ENCODE measurements around the gene LYRM1.
"Not testable (repeated sequence)": the region's sequence is repeated elsewhere in the genome, so short reads cannot be mapped to it uniquely, and the experiment has no call there.

Gene LYRM1

DNA sequence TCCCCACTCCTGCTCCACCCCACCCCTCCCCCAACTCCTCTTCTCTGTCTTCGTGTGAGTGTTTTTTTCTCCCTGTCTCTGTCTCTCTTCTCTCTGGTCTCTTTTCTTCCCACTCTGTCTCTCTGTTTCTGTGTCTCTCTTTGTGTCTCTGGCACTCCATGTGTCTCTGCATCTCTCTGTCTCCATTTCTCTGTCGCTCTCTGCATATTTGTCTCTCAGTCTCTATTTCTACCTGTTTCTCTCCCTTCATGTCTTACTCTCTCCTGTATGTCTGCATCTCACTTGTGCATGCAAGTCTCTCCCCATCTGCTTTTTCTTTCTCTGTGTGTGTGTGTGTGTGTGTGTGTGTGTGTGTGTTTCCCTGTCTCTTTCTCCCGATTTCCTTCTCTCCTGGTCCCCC lies 68.2 kb downstream of the LYRM1 start:
- peaks cover 3% of the 10 kb centered on the region for H3K27me3 Mint-ChIP-seq (ENCODE audit: low read depth, poor library complexity)
- no peak overlapping the region for H3K4me3 Mint-ChIP-seq
- H3K27ac Mint-ChIP-seq = no peak overlapping the region
- no peaks in the 10 kb centered on the region for H3K36me3 Mint-ChIP-seq (ENCODE audit: low read depth)
- TF ChIP-seq, protein P1, sequence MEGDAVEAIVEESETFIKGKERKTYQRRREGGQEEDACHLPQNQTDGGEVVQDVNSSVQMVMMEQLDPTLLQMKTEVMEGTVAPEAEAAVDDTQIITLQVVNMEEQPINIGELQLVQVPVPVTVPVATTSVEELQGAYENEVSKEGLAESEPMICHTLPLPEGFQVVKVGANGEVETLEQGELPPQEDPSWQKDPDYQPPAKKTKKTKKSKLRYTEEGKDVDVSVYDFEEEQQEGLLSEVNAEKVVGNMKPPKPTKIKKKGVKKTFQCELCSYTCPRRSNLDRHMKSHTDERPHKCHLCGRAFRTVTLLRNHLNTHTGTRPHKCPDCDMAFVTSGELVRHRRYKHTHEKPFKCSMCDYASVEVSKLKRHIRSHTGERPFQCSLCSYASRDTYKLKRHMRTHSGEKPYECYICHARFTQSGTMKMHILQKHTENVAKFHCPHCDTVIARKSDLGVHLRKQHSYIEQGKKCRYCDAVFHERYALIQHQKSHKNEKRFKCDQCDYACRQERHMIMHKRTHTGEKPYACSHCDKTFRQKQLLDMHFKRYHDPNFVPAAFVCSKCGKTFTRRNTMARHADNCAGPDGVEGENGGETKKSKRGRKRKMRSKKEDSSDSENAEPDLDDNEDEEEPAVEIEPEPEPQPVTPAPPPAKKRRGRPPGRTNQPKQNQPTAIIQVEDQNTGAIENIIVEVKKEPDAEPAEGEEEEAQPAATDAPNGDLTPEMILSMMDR (IDR thresholded peaks at IDR 0.05) = no peak
- peaks cover 50% of the 10 kb centered on the region for H3K4me1 Mint-ChIP-seq
- H3K9me3 Mint-ChIP-seq = peaks cover 9% of the 10 kb centered on the region
- no peak for DNase-seq

DNA sequence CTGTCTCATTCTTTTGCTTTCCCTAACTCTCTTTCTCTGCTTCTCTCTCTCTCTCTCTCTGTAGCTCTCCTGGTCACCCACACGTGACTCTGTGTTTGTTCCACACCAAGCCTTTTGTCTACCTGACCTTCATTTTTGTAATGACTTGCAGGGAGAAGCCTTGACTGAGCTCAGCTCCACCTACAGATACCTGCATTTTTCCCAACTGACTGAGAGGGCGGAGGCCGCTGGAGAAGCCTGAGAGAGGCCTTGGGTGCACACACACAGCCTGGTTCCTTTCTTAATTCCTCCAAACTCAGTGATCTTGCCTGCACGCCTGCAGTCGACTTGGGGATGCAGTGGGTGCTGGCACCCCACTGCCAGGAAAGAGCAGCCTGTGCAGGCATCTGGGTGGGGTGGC lies 68.8 kb downstream of the LYRM1 start:
- TF ChIP-seq, protein P1 (IDR thresholded peaks at IDR 0.05) = no peak
- H3K27ac Mint-ChIP-seq = no peak overlapping the region
- peaks cover 51% of the 10 kb centered on the region for H3K4me1 Mint-ChIP-seq
- peaks cover 3% of the 10 kb centered on the region for H3K27me3 Mint-ChIP-seq (ENCODE audit: low read depth, poor library complexity)
- no peaks in the 10 kb centered on the region for H3K36me3 Mint-ChIP-seq (ENCODE audit: low read depth)
- peaks cover 9% of the 10 kb centered on the region for H3K9me3 Mint-ChIP-seq
- no peak for DNase-seq
- no peak overlapping the region for H3K4me3 Mint-ChIP-seq

DNA sequence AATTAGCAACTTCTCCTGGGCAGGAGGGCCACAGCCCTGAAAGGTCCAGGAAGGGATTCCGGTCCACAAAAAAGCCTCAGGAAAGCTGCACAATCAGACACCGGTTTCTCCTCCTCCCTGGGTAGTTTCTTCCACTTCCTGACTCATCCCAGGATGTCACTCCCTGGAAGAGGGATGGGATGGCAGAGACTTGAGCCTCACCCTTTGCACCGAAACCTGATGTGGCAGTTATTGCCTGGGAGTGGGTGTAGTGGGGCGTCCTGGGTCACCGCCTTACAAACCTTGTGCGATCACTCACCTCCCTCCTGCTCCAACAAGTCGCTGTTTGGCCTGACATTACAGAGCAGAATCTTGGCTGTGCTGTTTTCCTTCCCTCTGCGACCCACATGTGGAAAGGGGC lies 70.8 kb downstream of the LYRM1 start:
- Mint-ChIP-seq H3K36me3 (ENCODE audit: low read depth) (no peaks in the 10 kb centered on the region), H3K4me3 (no peak overlapping the region), H3K27ac (peak overlapping the region; percentile 88), H3K4me1 (peaks cover 58% of the 10 kb centered on the region), H3K27me3 (ENCODE audit: low read depth, poor library complexity) (no peaks in the 10 kb centered on the region), H3K9me3 (no peaks in the 10 kb centered on the region)
- TF ChIP-seq, protein P1 (IDR thresholded peaks at IDR 0.05) = no peak
- peak; percentile 40 for DNase-seq

DNA sequence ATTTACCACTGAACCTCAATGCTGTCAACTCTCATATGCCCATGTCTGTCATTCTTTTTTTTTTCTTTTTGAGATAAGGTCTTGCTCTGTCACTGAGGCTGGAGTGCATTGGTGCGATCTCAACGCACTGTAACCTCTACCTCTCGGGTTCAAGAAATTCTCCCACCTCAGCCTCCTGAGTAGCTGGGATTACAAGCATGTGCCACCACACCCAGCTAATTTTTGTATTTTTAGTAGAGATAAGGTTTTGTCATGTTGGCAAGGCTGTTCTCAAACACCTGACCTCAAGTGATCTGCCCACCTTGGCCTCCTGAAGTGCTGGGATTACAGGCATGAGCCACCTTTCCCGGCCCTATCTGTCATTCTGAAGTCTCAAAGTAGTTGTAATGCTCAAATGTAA lies 72.6 kb downstream of the LYRM1 start:
- H3K4me1 Mint-ChIP-seq = peaks cover 57% of the 10 kb centered on the region
- H3K27ac Mint-ChIP-seq; H3K9me3 Mint-ChIP-seq; H3K36me3 Mint-ChIP-seq (ENCODE audit: low read depth); DNase-seq; H3K4me3 Mint-ChIP-seq; H3K27me3 Mint-ChIP-seq (ENCODE audit: low read depth, poor library complexity): not testable (repeated sequence)

Measured in nephron progenitor cell (in vitro differentiated cells).